Activated CD8-positive, alpha-beta T cell treated with anti-CD3 and anti-CD28 coated beads for 36 hours (primary cell): ENCODE results near the gene AGAP1. TPM values are rescaled to one million over a fixed set of nuclear protein-coding genes. Genes with fewer than 3 reads are reported as not detected.

ENCODE experiments used
- ATAC-seq: fragments of 200-7000 bp; cut with Tn5 transposase; one replicate; pipeline ENCODE4 v1.10.0; 2021; ENCODE audit warnings: mild to moderate bottlenecking, moderate library complexity
- CTCF ChIA-PET: fragments of 350-600 bp; sonication (Branson Sonifier 250); formaldehyde crosslinking; loops from one replicate; lab custom pipeline; 2021; ENCODE audit warnings: antibody characterized with exemption; lab: Charles Lee
- POLR2A ChIA-PET: fragments of 350-600 bp; sonication (Branson Sonifier 250); formaldehyde crosslinking; loops from one replicate; lab custom pipeline; 2021; ENCODE audit warnings: antibody characterized with exemption; lab: Charles Lee
- DNase-seq: peaks from one replicate; pipeline ENCODE4 v3.0.0-alpha.2; 2020
- H3K27ac Mint-ChIP-seq: one replicate; pipeline ENCODE4 v1.8.0; 2021; ENCODE audit warnings: mild to moderate bottlenecking, mixed read lengths
- H3K27me3 Mint-ChIP-seq: one replicate; pipeline ENCODE4 v1.8.0; 2021; ENCODE audit warnings: mixed read lengths
- H3K36me3 Mint-ChIP-seq: one replicate; pipeline ENCODE4 v1.8.0; 2021; ENCODE audit warnings: low read depth, mixed read lengths
- H3K4me1 Mint-ChIP-seq: one replicate; pipeline ENCODE4 v1.8.0; 2021; ENCODE audit warnings: low read depth, mixed read lengths
- H3K4me3 Mint-ChIP-seq: one replicate; pipeline ENCODE4 v1.8.0; 2021; ENCODE audit warnings: mild to moderate bottlenecking, moderate library complexity, mixed read lengths
- H3K9me3 Mint-ChIP-seq: one replicate; pipeline ENCODE4 v1.8.0; 2021; ENCODE audit warnings: mixed read lengths
- CTCF ChIP-seq: fragments of 200-600 bp; IDR thresholded peaks from one replicate; pipeline ENCODE4 v1.8.0; 2022; ENCODE audit warnings: antibody characterized with exemption, mild to moderate bottlenecking
- intact Hi-C: fragments of 100-400 bp; cut with micrococcal nuclease; formaldehyde crosslinking; loops from one replicate; pipeline ENCODE4 v1.10.0; 2022
- total RNA-seq, 2 experiments: library from RNA; stranded (reverse); gene quantifications; one replicate each; pipeline ENCODE4 v1.2.3, GENCODE V29; 2021

AGAP1 gene
- total RNA-seq, 2 experiments from 2014 or later: 2.5 to 2.9 TPM

- no peak for DNase-seq
- no peak for TF ChIP-seq CTCF
- Mint-ChIP-seq H3K4me1 (no peaks in the 10 kb centered on the region), H3K9me3 (no peaks in the 10 kb centered on the region), H3K4me3 (no peak overlapping the region), H3K27me3 (peaks cover 3% of the 10 kb centered on the region), H3K27ac (no peak overlapping the region), H3K36me3 (no peaks in the 10 kb centered on the region)
- ATAC-seq: no peak
- POLR2A ChIA-PET: no interaction called here
- CTCF ChIA-PET: no interaction called here
- intact Hi-C loops: no loop called here
Observed at GRCh38 chr2:236008006-236008405, 514.2 kb downstream of the AGAP1 start.

GRCh38 chr2:236008857-236009256 lies 515.0 kb downstream of the AGAP1 start:
- ATAC-seq: no peak
- CTCF ChIA-PET: no interaction called here

GRCh38 chr2:236010920-236011685 lies 517.3 kb downstream of the AGAP1 start:
- Mint-ChIP-seq H3K4me1 (peaks cover 4% of the 10 kb centered on the region), H3K27me3 (peaks cover 9% of the 10 kb centered on the region), H3K4me3 (no peak overlapping the region), H3K36me3 (no peaks in the 10 kb centered on the region), H3K9me3 (no peaks in the 10 kb centered on the region), H3K27ac (no peak overlapping the region)
- ChIA-PET CTCF (no interaction called here), POLR2A (no interaction called here)
- no peak for TF ChIP-seq CTCF
- no peak for ATAC-seq
- no peak for DNase-seq
- intact Hi-C loops: no loop called here

More at GRCh38 chr2:236008857-236009256, 515.0 kb downstream of the AGAP1 start:
- no peak for DNase-seq
- no peak overlapping the region for H3K4me3 Mint-ChIP-seq
- no peak for TF ChIP-seq CTCF
- no peaks in the 10 kb centered on the region for H3K9me3 Mint-ChIP-seq
- no peaks in the 10 kb centered on the region for H3K4me1 Mint-ChIP-seq
- H3K27ac Mint-ChIP-seq: no peak overlapping the region
- intact Hi-C loops: no loop called here
- H3K27me3 Mint-ChIP-seq: peaks cover 3% of the 10 kb centered on the region
- POLR2A ChIA-PET: no interaction called here
- no peaks in the 10 kb centered on the region for H3K36me3 Mint-ChIP-seq

- no peak for ATAC-seq
- intact Hi-C loops: no loop called here
- Mint-ChIP-seq H3K9me3 (no peaks in the 10 kb centered on the region), H3K27ac (no peak overlapping the region), H3K4me1 (peaks cover 4% of the 10 kb centered on the region), H3K4me3 (no peak overlapping the region), H3K36me3 (no peaks in the 10 kb centered on the region), H3K27me3 (peaks cover 9% of the 10 kb centered on the region)
- ChIA-PET CTCF (no interaction called here), POLR2A (no interaction called here)
- TF ChIP-seq CTCF: no peak
- no peak for DNase-seq
Observed at GRCh38 chr2:236012155-236012554, 518.3 kb downstream of the AGAP1 start.

- DNase-seq (no peak), ATAC-seq (no peak)
- ChIA-PET CTCF (no interaction called here), POLR2A (interaction anchor here (1.2 kb wide), 1 partner anchor 23 kb away, joined by 3 read pairs; no protein-coding TSS in a partner anchor)
- Mint-ChIP-seq H3K4me3 (no peak overlapping the region), H3K4me1 (peaks cover 4% of the 10 kb centered on the region), H3K27me3 (peaks cover 10% of the 10 kb centered on the region), H3K27ac (no peak overlapping the region), H3K36me3 (no peaks in the 10 kb centered on the region), H3K9me3 (no peaks in the 10 kb centered on the region)
- intact Hi-C loops: no loop called here
- no peak for TF ChIP-seq CTCF
Observed at GRCh38 chr2:236014408-236015131, 520.7 kb downstream of the AGAP1 start.
